GM19455 (cell line): ENCODE measurements around the gene DLG2.
A peak's percentile ranks its signal among the peaks of the same experiment; 100 is the strongest.

ENCODE experiments used
- ATAC-seq: cut with Tn5 transposase; IDR thresholded peaks from one replicate; pipeline ENCODE4 v1.9.1; 2021; ENCODE audit not compliant: unreplicated experiment

The DLG2 gene

GRCh38 chr11:83845797-83846196 lies 1781.3 kb downstream of the DLG2 start:
- no peak for ATAC-seq

DNA sequence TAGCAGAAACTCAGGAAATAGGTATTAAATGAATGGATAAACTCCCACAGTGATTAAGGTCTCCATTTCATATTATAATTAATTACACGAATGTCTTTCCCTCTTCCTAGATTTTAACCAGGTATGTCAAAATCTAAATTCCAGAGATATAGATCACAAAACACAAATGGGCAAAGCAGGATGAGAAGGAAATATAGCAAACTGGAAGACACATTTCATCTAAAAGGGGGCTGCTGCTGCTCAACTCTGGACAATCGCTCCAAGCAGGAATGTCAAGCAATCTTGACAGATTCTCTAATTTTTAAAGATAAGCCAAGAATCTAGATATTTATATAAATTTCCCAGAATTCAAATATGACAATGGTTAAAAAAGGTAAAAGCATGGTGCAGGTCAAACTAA lies 1786.8 kb downstream of the DLG2 start:
- ATAC-seq = no peak

GRCh38 chr11:83836883-83837654 lies 1790.1 kb downstream of the DLG2 start:
- ATAC-seq = peak; percentile 91

DNA sequence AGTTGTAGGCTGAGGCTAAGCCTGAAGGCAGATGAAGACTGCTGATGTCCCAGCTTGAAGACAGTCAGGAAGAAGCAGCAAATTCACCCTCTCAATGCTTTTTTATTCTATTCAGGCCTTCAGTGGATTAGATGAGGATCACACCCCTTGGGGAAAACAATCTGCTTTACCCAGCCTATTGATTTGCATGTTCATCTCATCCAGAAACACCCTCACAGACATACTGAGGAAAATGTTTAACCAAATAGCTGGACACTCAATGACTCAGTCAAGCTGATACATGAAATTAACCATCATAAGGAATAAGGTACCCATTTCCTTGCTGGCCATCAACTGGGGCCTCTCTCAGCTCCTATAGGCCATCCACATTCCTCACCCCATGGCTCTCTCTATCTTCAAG lies 1791.1 kb downstream of the DLG2 start:
- ATAC-seq = no peak

DNA sequence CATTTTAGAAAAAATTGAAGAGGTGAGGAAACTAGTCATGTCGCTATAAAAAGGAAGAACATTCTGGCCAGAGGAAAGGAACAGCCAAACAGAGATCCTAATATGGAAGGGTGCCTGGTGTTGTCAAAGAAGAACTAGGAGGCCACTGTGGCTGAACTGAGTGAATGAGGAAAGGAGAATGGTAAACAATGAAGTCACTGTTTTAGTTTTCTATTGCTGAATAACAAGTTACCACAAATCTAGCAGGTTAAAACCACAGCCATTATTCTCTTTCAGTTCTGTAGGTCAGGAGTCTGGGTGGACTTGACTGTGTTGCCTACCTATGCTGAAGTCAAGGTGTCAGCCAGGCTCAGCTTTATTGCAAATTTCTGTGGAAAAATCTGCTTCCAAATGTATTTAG lies 1791.7 kb downstream of the DLG2 start:
- ATAC-seq = peak; percentile 57

DNA sequence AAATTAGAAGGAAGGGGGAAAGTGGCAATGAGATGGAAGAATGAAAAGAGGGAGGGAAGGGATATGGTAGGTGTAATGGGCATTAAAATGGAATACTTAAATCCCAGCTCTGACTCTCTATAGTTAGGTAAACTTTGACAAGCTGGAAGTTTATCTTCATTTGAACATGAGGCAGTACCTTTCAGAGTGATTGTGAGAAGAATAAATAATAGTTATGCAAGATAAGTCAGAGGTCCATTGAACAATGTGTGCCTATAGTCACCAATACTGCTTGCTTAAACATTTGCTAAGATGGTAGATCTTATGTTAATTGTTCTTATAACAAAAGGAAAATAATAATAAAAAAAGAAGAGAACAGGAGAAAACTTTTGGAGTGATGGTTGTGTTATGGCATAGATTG lies 1795.2 kb downstream of the DLG2 start:
- ATAC-seq = no peak

DNA sequence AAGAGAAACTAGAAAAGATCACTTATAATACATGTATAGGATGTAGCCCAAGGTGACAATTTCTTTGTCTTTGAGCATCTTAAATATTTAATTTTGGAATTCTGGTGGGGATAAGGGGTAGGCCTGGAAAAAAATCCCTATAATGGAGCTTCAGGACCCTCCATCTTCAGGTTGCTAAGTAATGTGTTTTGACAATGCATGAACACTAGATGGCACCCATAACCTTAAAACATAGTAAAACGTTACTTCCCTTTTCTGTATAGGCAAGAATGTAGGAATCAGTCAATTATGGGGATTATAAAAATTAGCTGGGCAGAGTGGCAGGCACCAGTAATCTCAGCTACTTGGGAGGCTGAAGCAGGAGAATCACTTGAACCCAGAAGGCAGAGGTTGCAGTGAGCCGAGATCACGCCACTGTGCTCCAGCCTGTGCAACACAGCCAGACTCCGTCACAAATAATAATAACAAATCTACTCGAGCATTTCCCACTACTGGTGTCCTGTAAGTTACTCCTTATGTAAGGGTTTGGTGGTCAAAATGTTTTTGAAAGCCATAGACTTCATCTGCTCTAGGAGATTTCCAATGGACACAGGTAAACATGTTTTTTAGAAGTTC lies 1799.1 kb downstream of the DLG2 start:
- ATAC-seq = peak; percentile 71

- no peak for ATAC-seq
These were observed 1799.6 kb downstream of the DLG2 start for GRCh38 chr11:83827520-83827919.

DNA sequence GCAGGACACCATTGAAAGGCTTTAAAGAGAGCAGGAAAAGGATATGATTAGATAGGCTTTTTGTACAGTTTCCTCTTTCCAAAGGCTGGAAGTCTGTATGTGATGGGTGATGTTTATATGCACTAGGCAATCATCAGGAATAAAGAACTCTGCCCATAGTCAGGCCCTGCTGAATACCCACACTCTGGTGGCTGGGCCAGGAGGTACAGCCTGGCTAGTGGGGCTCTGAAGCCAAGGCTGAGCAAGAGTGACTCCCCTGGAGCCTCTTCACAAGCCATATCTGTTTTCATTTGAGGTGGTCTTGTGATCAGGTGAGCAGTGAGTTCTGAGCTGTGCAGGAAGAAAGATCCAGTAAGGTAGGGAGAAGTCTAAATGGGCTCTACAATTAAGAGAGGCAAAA lies 1801.1 kb downstream of the DLG2 start:
- ATAC-seq = no peak

GRCh38 chr11:83823461-83824025 lies 1803.6 kb downstream of the DLG2 start:
- ATAC-seq = no peak

DNA sequence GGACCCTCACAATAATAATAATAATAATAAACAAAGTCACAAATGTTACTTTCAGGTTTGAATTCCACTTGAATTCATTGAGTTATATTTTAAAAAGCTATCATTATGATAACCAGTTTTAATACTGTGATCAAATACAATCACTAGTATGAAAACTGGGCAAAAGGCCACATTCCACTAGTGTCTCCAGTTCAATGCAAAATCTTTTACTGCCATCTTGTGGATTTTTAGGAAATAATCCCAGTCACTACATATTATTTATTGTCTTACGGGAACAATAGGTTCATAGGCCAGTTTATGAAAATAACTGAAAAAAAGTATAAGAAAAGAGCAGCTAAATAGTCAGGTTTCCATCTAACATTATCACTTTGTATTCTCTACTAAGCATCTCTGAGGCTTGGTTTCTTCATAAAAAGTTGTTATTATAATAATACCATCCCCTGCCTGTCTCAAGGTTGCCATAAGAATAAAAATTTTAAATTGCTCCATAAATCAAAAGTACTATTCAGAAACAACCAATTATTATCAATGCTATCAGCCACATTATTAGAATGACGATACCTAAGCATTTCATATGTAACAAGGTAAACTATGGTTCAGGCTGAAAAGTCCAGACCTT lies 1807.1 kb downstream of the DLG2 start:
- no peak for ATAC-seq

- no peak for ATAC-seq
These were observed 1808.8 kb downstream of the DLG2 start for GRCh38 chr11:83818349-83818748.

GRCh38 chr11:83816572-83817187 lies 1810.5 kb downstream of the DLG2 start:
- ATAC-seq = no peak

GRCh38 chr11:83815736-83816135 lies 1811.4 kb downstream of the DLG2 start:
- ATAC-seq = no peak

DNA sequence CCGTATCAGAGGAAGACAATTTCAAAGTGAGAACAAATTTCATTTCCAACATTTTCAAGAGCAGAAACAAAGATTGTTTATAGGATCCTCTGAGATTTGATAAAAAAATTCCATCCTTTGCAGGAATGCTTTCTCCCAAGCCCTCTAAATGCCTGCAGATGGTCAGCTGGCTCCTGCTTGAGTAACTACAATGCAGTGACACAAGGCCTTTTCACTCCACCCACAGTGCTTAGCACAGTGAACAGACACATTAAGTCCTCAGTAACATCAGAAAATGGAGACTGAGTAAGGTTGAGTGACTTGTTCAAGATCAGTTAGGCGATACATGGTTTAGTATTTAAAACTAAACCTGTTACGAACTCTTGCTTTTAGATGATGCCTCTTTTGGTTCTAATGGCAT lies 1813.8 kb downstream of the DLG2 start:
- no peak for ATAC-seq

DNA sequence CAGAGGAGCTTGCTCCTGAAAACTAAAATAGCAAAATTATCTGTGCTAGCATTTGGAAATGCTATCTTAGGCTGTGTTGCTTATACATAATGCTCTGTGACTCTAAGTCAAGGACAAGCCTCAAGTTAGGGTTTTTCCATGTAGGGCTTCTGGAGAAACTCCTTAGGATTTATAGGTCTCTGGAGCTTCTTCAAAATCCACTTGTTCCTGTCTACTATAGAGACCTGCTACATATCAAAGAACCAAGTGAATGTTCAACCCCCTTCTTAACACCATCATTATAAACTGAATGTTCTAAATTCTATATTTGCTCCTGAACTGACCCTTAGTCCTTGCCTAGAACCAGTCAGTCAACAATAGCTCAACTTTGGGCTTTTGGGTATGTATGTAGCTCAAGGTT lies 1817.9 kb downstream of the DLG2 start:
- no peak for ATAC-seq

GRCh38 chr11:83801799-83802198 lies 1825.3 kb downstream of the DLG2 start:
- ATAC-seq = no peak

- no peak for ATAC-seq
These were observed 1833.8 kb downstream of the DLG2 start for GRCh38 chr11:83793310-83793709.

GRCh38 chr11:83791557-83791956 lies 1835.6 kb downstream of the DLG2 start:
- no peak for ATAC-seq

- ATAC-seq = no peak
These were observed 1841.2 kb downstream of the DLG2 start for GRCh38 chr11:83785942-83786341.

DNA sequence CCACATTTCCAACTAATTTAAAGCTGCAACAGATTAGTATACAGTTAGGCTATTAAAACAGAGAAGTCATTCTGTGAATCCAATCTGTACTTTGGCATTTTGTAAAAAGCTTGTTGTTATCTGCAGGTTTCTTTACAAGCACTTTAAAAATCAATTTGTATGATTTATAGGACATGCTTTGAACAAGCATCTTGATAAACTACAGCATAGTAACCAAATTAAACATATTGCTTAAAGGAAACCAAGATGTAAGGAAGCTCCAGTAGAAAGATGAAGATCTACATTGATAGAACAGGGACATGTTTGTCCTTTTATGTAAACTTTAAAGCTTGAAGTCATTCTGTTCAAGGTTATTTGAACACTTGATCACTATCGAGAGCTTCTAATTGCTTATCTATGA lies 1842.7 kb downstream of the DLG2 start:
- no peak for ATAC-seq

- no peak for ATAC-seq
These were observed 1844.8 kb downstream of the DLG2 start for GRCh38 chr11:83782329-83782728.
